SK-N-SH (cell line): Measurements from ENCODE around the gene SPATA24. TPM values are rescaled to one million over a fixed set of nuclear protein-coding genes. Genes with fewer than 3 reads are reported as not detected.

Experiments
- CTCF ChIA-PET: fragments of 300-600, 350-600 bp; formaldehyde crosslinking; extraction: SDS; loops from one replicate; lab custom pipeline; 2021; lab: Yijun Ruan, JAX
- POLR2A ChIA-PET: fragments of 350-600 bp; sonication (Branson Sonifier 250); formaldehyde crosslinking; extraction: SDS; loops from one replicate; lab custom pipeline; 2020; ENCODE audit warnings: antibody characterized with exemption, inconsistent platforms; lab: Yijun Ruan, JAX
- DNase-seq: peaks from one replicate; pipeline ENCODE4 v3.0.0; 2012
- H2AFZ ChIP-seq: fragments of 200-600 bp; sonication (generic); 2 replicates; pipeline ENCODE4 v1.8.1; 2016; ENCODE audit warnings: antibody characterized with exemption, mild to moderate bottlenecking, low read depth
- H3F3A ChIP-seq: fragments of 200-600 bp; sonication (generic); replicated peaks from 2 replicates; pipeline ENCODE3; 2016; ENCODE audit warnings: antibody characterized with exemption, mild to moderate bottlenecking; ENCODE audit not compliant: insufficient read depth
- H3K27ac ChIP-seq, 2 experiments: fragments of 200-500 bp in 1 of 2; fragments of 200-600 bp in 1 of 2; sonication (Bioruptor generic) in 1 of 2; sonication (generic), shearing (Covaris generic) in 1 of 2; 2 replicates each; pipeline versions ENCODE4 v1.5.1 to v1.6.1; 2014 to 2016; ENCODE audit warnings: low read depth in 2 of 2, inconsistent platforms in 1 of 2, low read length in 1 of 2, mild to moderate bottlenecking in 1 of 2, mixed read lengths in 1 of 2
- H3K27me3 ChIP-seq: fragments of 200-600 bp; sonication (generic), shearing (Covaris generic); 2 replicates; pipeline ENCODE4 v1.6.1; 2016; ENCODE audit warnings: mixed run types; ENCODE audit not compliant: insufficient read depth
- H3K36me3 ChIP-seq, 2 experiments: fragments of 200-500 bp in 1 of 2; fragments of 200-600 bp in 1 of 2; sonication (Bioruptor generic) in 1 of 2; sonication (generic) in 1 of 2; replicated peaks in 1 of 2; 2 replicates each; pipeline versions ENCODE3 to v1.5.1; 2014 to 2016; ENCODE audit warnings: low read length in 1 of 2, mild to moderate bottlenecking in 1 of 2; ENCODE audit not compliant: insufficient read depth in 2 of 2, control insufficient read depth in 1 of 2
- H3K4me1 ChIP-seq, 2 experiments: fragments of 200-500 bp in 1 of 2; fragments of 200-600 bp in 1 of 2; sonication (Bioruptor generic) in 1 of 2; sonication (generic), shearing (Covaris generic) in 1 of 2; 2 replicates each; pipeline versions ENCODE4 v1.5.1 to v1.6.1; 2014 to 2016; ENCODE audit warnings: low read depth in 1 of 2, low read length in 1 of 2, mixed run types in 1 of 2; ENCODE audit not compliant: insufficient read depth in 2 of 2, control insufficient read depth in 1 of 2
- H3K4me2 ChIP-seq: fragments of 200-600 bp; sonication (generic), shearing (Covaris generic); 2 replicates; pipeline ENCODE4 v1.6.1; 2017; ENCODE audit warnings: mixed run types
- H3K4me3 ChIP-seq, 2 experiments: fragments of 200-500 bp in 1 of 2; fragments of 200-600 bp in 1 of 2; sonication (Bioruptor generic) in 1 of 2; sonication (generic), shearing (Covaris generic) in 1 of 2; 2 replicates each; pipeline versions ENCODE4 v1.5.1 to v1.8.1; 2014 to 2016; ENCODE audit warnings: low read depth in 2 of 2, inconsistent platforms in 1 of 2, low read length in 1 of 2, mild to moderate bottlenecking in 1 of 2, mixed read lengths in 1 of 2, moderate library complexity in 1 of 2
- H3K79me2 ChIP-seq: fragments of 200-600 bp; sonication (generic); 2 replicates; pipeline ENCODE4 v1.8.1; 2017; ENCODE audit warnings: mild to moderate bottlenecking; ENCODE audit not compliant: insufficient read depth
- H3K9ac ChIP-seq: fragments of 200-600 bp; sonication (generic); 2 replicates; pipeline ENCODE4 v1.6.1; 2017; ENCODE audit warnings: mixed run types
- H3K9me2 ChIP-seq: fragments of 200-600 bp; sonication (generic); 2 replicates; pipeline ENCODE4 v1.6.1; 2017; ENCODE audit warnings: mixed run types
- H3K9me3 ChIP-seq: fragments of 200-600 bp; sonication (generic); 2 replicates; pipeline ENCODE4 v1.6.1; 2017; ENCODE audit warnings: mixed run types, mild to moderate bottlenecking, moderate library complexity
- H4K20me1 ChIP-seq: fragments of 200-600 bp; sonication (generic); 2 replicates; pipeline ENCODE4 v1.6.1; 2017; ENCODE audit warnings: mild to moderate bottlenecking, mixed run types; ENCODE audit not compliant: insufficient read depth
- CHD2 ChIP-seq: fragments of 150-350 bp; IDR thresholded peaks from 2 replicates; pipeline ENCODE4 v1.6.1; 2018; ENCODE audit warnings: low read length; ENCODE audit not compliant: partially characterized antibody
- ELF1 ChIP-seq: IDR thresholded peaks from 2 replicates; pipeline ENCODE4 v1.4.0; 2012
- GABPA ChIP-seq: IDR thresholded peaks from 2 replicates; pipeline ENCODE4 v1.4.0; 2012; ENCODE audit warnings: low read depth, mild to moderate bottlenecking
- IRF3 ChIP-seq: fragments of 150-350 bp; IDR thresholded peaks from 2 replicates; pipeline ENCODE4 v1.6.1; 2016; ENCODE audit warnings: mild to moderate bottlenecking, low read depth, low read length
- MXI1 ChIP-seq: IDR thresholded peaks from 2 replicates; pipeline ENCODE4 v1.6.1; 2012; ENCODE audit warnings: mild to moderate bottlenecking, low read depth, low read length, improper control_type of control experiment
- NFIC ChIP-seq: IDR thresholded peaks from 2 replicates; pipeline ENCODE4 v1.4.0; 2012; ENCODE audit warnings: borderline replicate concordance
- PBX3 ChIP-seq: IDR thresholded peaks from 2 replicates; pipeline ENCODE4; 2012
- REST ChIP-seq: IDR thresholded peaks from 2 replicates; pipeline ENCODE4 v1.6.1; 2012; ENCODE audit warnings: mild to moderate bottlenecking, low read depth, low read length, moderate library complexity
- RXRA ChIP-seq: IDR thresholded peaks from 2 replicates; pipeline ENCODE4 v1.4.0; 2012; ENCODE audit warnings: low read depth, mild to moderate bottlenecking, borderline replicate concordance
- SIN3A ChIP-seq: IDR thresholded peaks from 2 replicates; pipeline ENCODE4 v1.6.1; 2012; ENCODE audit warnings: low read depth, mild to moderate bottlenecking, low read length, moderate library complexity, borderline replicate concordance
- SMC3 ChIP-seq: IDR thresholded peaks from 2 replicates; pipeline ENCODE4 v1.6.1; 2012; ENCODE audit warnings: low read depth, low read length, improper control_type of control experiment
- TAF1 ChIP-seq: IDR thresholded peaks from 2 replicates; pipeline ENCODE4 v1.6.1; 2012; ENCODE audit warnings: low read depth, mild to moderate bottlenecking, low read length, moderate library complexity, borderline replicate concordance
- YY1 ChIP-seq: IDR thresholded peaks from 2 replicates; pipeline ENCODE4 v1.4.0; 2012; ENCODE audit warnings: low read depth, mild to moderate bottlenecking
- WGBS: methylation state at CpG from one replicate; pipeline ENCODE4 v1.1.6; 2017; ENCODE audit warnings: low lambda C conversion rate; 5-methylcytosine and 5-hydroxymethylcytosine counted together
- polyA plus RNA-seq, 3 experiments: library from polyadenylated mRNA; depleted of rRNA; stranded (reverse); fragments of >200 nt; gene quantifications; 2 replicates each; pipeline ENCODE4 v1.2.3, GENCODE V29; 2012
- TF ChIP-seq, protein P1 (sequence below): IDR thresholded peaks from 2 replicates; pipeline ENCODE4 v1.4.0; 2012; ENCODE audit warnings: low read depth

The SPATA24 gene
- polyA plus RNA-seq (2012; rRNA removed) = 7.6 and 10.8 TPM in 2 replicates
- 8.6 and 11.1 TPM in 2 replicates for polyA plus RNA-seq (2012; cell fraction: cytosol; rRNA removed)
- 11.5 and 13.5 TPM in 2 replicates for polyA plus RNA-seq (2012; cell fraction: nucleus; rRNA removed)

- Histone ChIP-seq H3K4me3 (peak within 1 kb of the TSS; percentile 57 to 66), H3K4me1 (peaks cover 0 to 13% of the 10 kb centered on the region in 2 experiments; a peak in 1 of 4 replicates), H3F3A (peaks cover 8% of the 10 kb centered on the region), H3K9ac (peak within 1 kb of the TSS; percentile 74), H2AFZ (peak within 1 kb of the TSS; percentile 82), H3K9me3 (no peaks in the 10 kb centered on the region), H3K9me2 (no peaks in the 10 kb centered on the region), H3K79me2 (no peaks in the 10 kb centered on the region), H3K27ac (peak within 1 kb of the TSS; percentile 94 to 95), H4K20me1 (no peaks in the 10 kb centered on the region), H3K27me3 (no peaks in the 10 kb centered on the region), H3K4me2 (peak within 1 kb of the TSS; percentile 76), H3K36me3 (peaks cover 0 to 2% of the 10 kb centered on the region in 2 experiments)
- DNase-seq = peak; percentile 95
- WGBS = 4% methylated on average over 21 of the region's 41 CpGs
- ChIA-PET CTCF (interaction anchor here (0.6 to 3.4 kb wide), 7 partner anchors 11 to 940 kb away, joined by 3 to 29 read pairs (median 7); partner anchors contain the start of genes DNAJC18, MZB1 and PROB1), POLR2A (interaction anchor here (0.5 to 1.1 kb wide), 6 partner anchors 10 to 301 kb away, joined by 3 to 5 read pairs (median 4); partner anchors contain the start of genes DNAJC18 and PROB1)
- TF ChIP-seq, protein P1, sequence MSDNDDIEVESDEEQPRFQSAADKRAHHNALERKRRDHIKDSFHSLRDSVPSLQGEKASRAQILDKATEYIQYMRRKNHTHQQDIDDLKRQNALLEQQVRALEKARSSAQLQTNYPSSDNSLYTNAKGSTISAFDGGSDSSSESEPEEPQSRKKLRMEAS = peak; percentile 88; the same call in 1 of the 2 replicates
- TF ChIP-seq CHD2 = peak; percentile 39
- peak; percentile 59; the same call in 1 of the 2 replicates for TF ChIP-seq ELF1
- peak; percentile 40; the same call in 1 of the 2 replicates for TF ChIP-seq GABPA
- peak; percentile 79 for TF ChIP-seq MXI1
- TF ChIP-seq SMC3 = no peak
- TF ChIP-seq PBX3 = peak; percentile 39; the same call in 1 of the 2 replicates
- TF ChIP-seq NFIC = no peak
- TF ChIP-seq RXRA = no peak
- peak; percentile 37; the same call in 1 of the 2 replicates for TF ChIP-seq TAF1
- TF ChIP-seq IRF3 = peak; percentile 27; the same call in 1 of the 2 replicates
- no peak for TF ChIP-seq REST
- 0 out of 2 replicates have a peak, but pooled peaks have one; percentile 11 for TF ChIP-seq SIN3A
- TF ChIP-seq YY1 = peak; percentile 91
These were observed at the start of gene SPATA24 for GRCh38 chr5:139403787-139404483. Gene SPATA24 (minus strand): TSS chr5:139404089. CDS start chr5:139404060, 29 bp downstream.
